ENCODE results near the gene SMYD4.

SMYD4 gene

GRCh38 chr17:1789936-1790335 is 39.8 kb downstream of the SMYD4 start (continued):
- TF ChIP-seq ZNF221 (tag by site-specific recombination; IDR thresholded peaks at IDR 0.05; ENCODE audit: borderline replicate concordance) (no peak), INSM2 (tag by site-specific recombination; IDR thresholded peaks at IDR 0.05) (no peak), MYNN (tag by site-specific recombination; IDR thresholded peaks at IDR 0.05; ENCODE audit: borderline replicate concordance) (no peak)

- CTCF ChIA-PET = interaction anchor here (0.6 to 1.5 kb wide), 3 partner anchors 43 to 73 kb away, joined by 3 to 4 read pairs (median 3); partner anchors contain the start of gene RPA1
- H3K4me1 ChIP-seq (ENCODE audit: control insufficient read depth, insufficient read depth, low read length) = peaks cover 3% of the 10 kb centered on the region; the same call in 1 of the 2 replicates
- H3K9me3 ChIP-seq (ENCODE audit: control insufficient read depth, insufficient read depth, low read depth, low read length) = no peaks in the 10 kb centered on the region
- H3K36me3 ChIP-seq (ENCODE audit: control insufficient read depth in 2 of 2, insufficient read depth in 1 of 2, low read length in 2 of 2) = peaks cover 11 to 46% of the 10 kb centered on the region in 2 experiments
- no peak overlapping the region for H3K4me3 ChIP-seq (ENCODE audit: low read depth, low read length)
- H3K27ac ChIP-seq (ENCODE audit: extremely low read depth, low read depth, low read length) = no peak overlapping the region; the same call in 1 of the 2 replicates
- POLR2A ChIA-PET = interaction anchor here (1.0 to 1.2 kb wide), 2 partner anchors 67 to 70 kb away, joined by 3 read pairs; no protein-coding TSS in a partner anchor
- TF ChIP-seq ZIC2 (tag by site-specific recombination; IDR thresholded peaks at IDR 0.05) (peak; percentile 92), ZBTB17 (tag by site-specific recombination; IDR thresholded peaks at IDR 0.05) (peak; percentile 38; the same call in 1 of the 2 replicates), PRDM4 (tag by site-specific recombination; IDR thresholded peaks at IDR 0.05) (no peak), GLIS1 (tag by site-specific recombination; IDR thresholded peaks at IDR 0.05) (peak; percentile 44), ZSCAN16 (tag by site-specific recombination; IDR thresholded peaks at IDR 0.05) (no peak), ZNF394 (tag by site-specific recombination; IDR thresholded peaks at IDR 0.05; ENCODE audit: borderline replicate concordance) (0 out of 2 replicates have a peak, but pooled peaks have one; percentile 15), ZNF341 (tag by site-specific recombination; IDR thresholded peaks at IDR 0.05; ENCODE audit: low read depth) (no peak; the same call in 1 of the 2 replicates), ZNF843 (tag by site-specific recombination; IDR thresholded peaks at IDR 0.05) (0 out of 2 replicates have a peak, but pooled peaks have one; percentile 21), ZNF391 (tag by site-specific recombination; IDR thresholded peaks at IDR 0.05; ENCODE audit: borderline replicate concordance, low read depth) (no peak), GLIS2 (tag by site-specific recombination; IDR thresholded peaks at IDR 0.05) (no peak), ZBTB6 (tag by site-specific recombination; IDR thresholded peaks at IDR 0.05) (peak; percentile 55; the same call in 1 of the 2 replicates), ZNF148 (tag by site-specific recombination; IDR thresholded peaks at IDR 0.05; ENCODE audit: borderline replicate concordance) (no peak), ZNF776 (tag by site-specific recombination; IDR thresholded peaks at IDR 0.05; ENCODE audit: borderline replicate concordance) (no peak), ZNF692 (tag by site-specific recombination; IDR thresholded peaks at IDR 0.05) (no peak), ZNF426 (tag by site-specific recombination; IDR thresholded peaks at IDR 0.05) (no peak), ZNF280D (tag by site-specific recombination; IDR thresholded peaks at IDR 0.05) (no peak), ZNF155 (tag by site-specific recombination; IDR thresholded peaks at IDR 0.05) (no peak), ZSCAN30 (tag by site-specific recombination; IDR thresholded peaks at IDR 0.05) (0 out of 2 replicates have a peak, but pooled peaks have one; percentile 16)
Measured at GRCh38 chr17:1787301-1787902, 42.3 kb downstream of the SMYD4 start.

All from HEK293 (cell line).